Vagina (tissue), 2 donors: ENCODE results near the gene S100A12.

ENCODE experiments used
- CTCF ChIP-seq, 3 experiments: fragments of 450-650 bp in 2 of 3; fragments of 200-600 bp in 1 of 3; sonication (generic) in 1 of 3; IDR thresholded peaks; one replicate each; pipeline ENCODE4 v1.5.1; 2017 to 2019; ENCODE audit warnings: antibody characterized with exemption in 3 of 3, mild to moderate bottlenecking in 2 of 3, moderate library complexity in 2 of 3
- POLR2A ChIP-seq, 2 donors: fragments of 450-650 bp; IDR thresholded peaks; one replicate each; pipeline ENCODE4 v1.6.1; 2017; ENCODE audit warnings: antibody characterized with exemption in 2 of 2, mild to moderate bottlenecking in 2 of 2, moderate library complexity in 2 of 2
- POLR2AphosphoS5 ChIP-seq, 2 donors: sonication (generic); formaldehyde crosslinking; IDR thresholded peaks; one replicate each; pipeline ENCODE4 v1.9.0; 2017; ENCODE audit warnings: antibody characterized with exemption in 2 of 2, mild to moderate bottlenecking in 2 of 2, low read depth in 1 of 2; ENCODE audit not compliant: insufficient read depth in 1 of 2

- no peak for TF ChIP-seq CTCF (IDR thresholded peaks at IDR 0.05)
- TF ChIP-seq POLR2A (IDR thresholded peaks at IDR 0.05): no peak
- TF ChIP-seq POLR2AphosphoS5 (IDR thresholded peaks at IDR 0.05; ENCODE audit: insufficient read depth in 1 of 2, low read depth in 1 of 2): no peak
These were observed 11.6 kb upstream of the S100A12 start for GRCh38 chr1:153387001-153387400.
